NCI-H446 treated with DMSO at 0.1 percent for 48 hours (cell line): Measurements from ENCODE around the gene FOXJ2.
"Not testable (repeated sequence)": the region's sequence is repeated elsewhere in the genome, so short reads cannot be mapped to it uniquely, and the experiment has no call there.

Experiments used
- DNase-seq: peaks from one replicate; lab custom pipeline; 2025; lab: John Stamatoyannopoulos, UW

Gene FOXJ2

GRCh38 chr12:8030189-8030588 is 2.3 kb upstream of the FOXJ2 start:
- DNase-seq, result no peak

- not testable (repeated sequence) for DNase-seq
These were observed 1.5 kb upstream of the FOXJ2 start for GRCh38 chr12:8031017-8031416.

GRCh38 chr12:8031872-8032241 is 659 bp upstream of the FOXJ2 start:
- no peak for DNase-seq

- DNase-seq, result no peak
These were observed 883 bp downstream of the FOXJ2 start for GRCh38 chr12:8033153-8034044.

- DNase-seq, result no peak
These were observed 2.3 kb downstream of the FOXJ2 start for GRCh38 chr12:8034802-8035201.

- no peak for DNase-seq
These were observed 3.0 kb downstream of the FOXJ2 start for GRCh38 chr12:8035440-8036010.

GRCh38 chr12:8036346-8036745 is 3.8 kb downstream of the FOXJ2 start:
- DNase-seq, result no peak

- no peak for DNase-seq
These were observed 4.6 kb downstream of the FOXJ2 start for GRCh38 chr12:8037046-8037663.

GRCh38 chr12:8037947-8038346 is 5.4 kb downstream of the FOXJ2 start:
- DNase-seq, result no peak

GRCh38 chr12:8038659-8039114 is 6.2 kb downstream of the FOXJ2 start:
- no peak for DNase-seq

GRCh38 chr12:8040791-8041190 is 8.3 kb downstream of the FOXJ2 start:
- DNase-seq, result no peak

- DNase-seq, result no peak
These were observed 13.7 kb downstream of the FOXJ2 start for GRCh38 chr12:8045952-8046944.

- DNase-seq, result no peak
These were observed 15.3 kb downstream of the FOXJ2 start for GRCh38 chr12:8047842-8048241.

GRCh38 chr12:8048906-8049305 is 16.4 kb downstream of the FOXJ2 start:
- DNase-seq, result no peak

GRCh38 chr12:8050600-8051250 is 18.2 kb downstream of the FOXJ2 start:
- no peak for DNase-seq

- no peak for DNase-seq
These were observed 20.2 kb downstream of the FOXJ2 start for GRCh38 chr12:8052679-8053078.

- DNase-seq, result no peak
These were observed 22.3 kb downstream of the FOXJ2 start for GRCh38 chr12:8054816-8055215.

GRCh38 chr12:8057306-8057705 is 24.8 kb downstream of the FOXJ2 start:
- no peak for DNase-seq

GRCh38 chr12:8057839-8058238 is 25.3 kb downstream of the FOXJ2 start:
- DNase-seq, result no peak

- DNase-seq, result no peak
These were observed 26.0 kb downstream of the FOXJ2 start for GRCh38 chr12:8058506-8058905.

GRCh38 chr12:8064131-8064530 is 31.6 kb downstream of the FOXJ2 start:
- DNase-seq, result no peak
